ENCODE results near the gene SMYD3.

The SMYD3 gene

DNA sequence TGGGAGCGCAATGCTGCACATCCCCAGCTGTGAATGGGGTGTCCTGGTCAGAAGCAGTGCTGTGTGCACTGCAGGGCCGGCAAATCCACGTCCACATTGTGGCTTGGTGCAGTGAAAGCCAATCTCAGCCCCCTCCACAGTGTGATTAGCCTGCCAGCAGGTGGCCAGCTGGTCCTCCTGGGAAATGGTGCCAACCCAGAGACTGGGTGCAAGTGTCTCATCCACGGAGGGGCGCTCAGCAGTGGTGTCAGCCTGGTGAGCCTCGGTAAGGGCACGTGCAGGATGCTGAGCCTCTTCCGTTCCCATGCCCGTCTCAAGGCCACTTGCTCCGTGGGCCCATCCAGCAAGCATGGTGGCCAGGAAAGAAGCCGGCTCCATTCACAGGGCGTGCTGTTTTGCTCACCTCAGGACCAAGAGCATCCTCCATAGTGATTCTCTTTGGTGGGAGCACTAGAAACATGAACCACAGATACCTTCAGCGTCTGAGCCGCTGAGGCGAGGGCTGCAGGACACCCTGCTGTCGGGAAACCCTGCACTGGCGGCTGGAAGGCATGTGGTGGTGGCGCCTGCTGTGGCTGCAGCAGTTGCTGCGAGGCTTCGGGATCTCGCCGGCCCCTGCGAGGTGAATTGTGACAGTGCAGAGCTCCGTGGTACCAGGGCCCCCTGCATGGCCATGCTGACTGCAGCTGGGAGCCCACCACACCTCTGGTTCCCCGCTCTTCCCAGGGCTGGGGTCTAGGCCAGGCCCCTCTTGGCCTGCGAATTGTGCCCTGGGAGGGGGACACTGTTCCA, 2.0 kb upstream of the SMYD3 start:
- no peak overlapping the region for H3K4me3 ChIP-seq (ENCODE audit: low read depth, low read length)
- H3K9me3 ChIP-seq = 0 out of 2 replicates have a peak, but pooled peaks cover 4% of the 10 kb centered on the region
- H3K36me3 ChIP-seq = peaks cover 3% of the 10 kb centered on the region; the same call in 1 of the 2 replicates
- no peak for DNase-seq
- H3K4me1 ChIP-seq = no peaks in the 10 kb centered on the region
- no peaks in the 10 kb centered on the region for H3K27me3 ChIP-seq
- TF ChIP-seq, protein P1, sequence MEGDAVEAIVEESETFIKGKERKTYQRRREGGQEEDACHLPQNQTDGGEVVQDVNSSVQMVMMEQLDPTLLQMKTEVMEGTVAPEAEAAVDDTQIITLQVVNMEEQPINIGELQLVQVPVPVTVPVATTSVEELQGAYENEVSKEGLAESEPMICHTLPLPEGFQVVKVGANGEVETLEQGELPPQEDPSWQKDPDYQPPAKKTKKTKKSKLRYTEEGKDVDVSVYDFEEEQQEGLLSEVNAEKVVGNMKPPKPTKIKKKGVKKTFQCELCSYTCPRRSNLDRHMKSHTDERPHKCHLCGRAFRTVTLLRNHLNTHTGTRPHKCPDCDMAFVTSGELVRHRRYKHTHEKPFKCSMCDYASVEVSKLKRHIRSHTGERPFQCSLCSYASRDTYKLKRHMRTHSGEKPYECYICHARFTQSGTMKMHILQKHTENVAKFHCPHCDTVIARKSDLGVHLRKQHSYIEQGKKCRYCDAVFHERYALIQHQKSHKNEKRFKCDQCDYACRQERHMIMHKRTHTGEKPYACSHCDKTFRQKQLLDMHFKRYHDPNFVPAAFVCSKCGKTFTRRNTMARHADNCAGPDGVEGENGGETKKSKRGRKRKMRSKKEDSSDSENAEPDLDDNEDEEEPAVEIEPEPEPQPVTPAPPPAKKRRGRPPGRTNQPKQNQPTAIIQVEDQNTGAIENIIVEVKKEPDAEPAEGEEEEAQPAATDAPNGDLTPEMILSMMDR (IDR thresholded peaks at IDR 0.05; ENCODE audit: low read depth, low read length) = no peak

DNA sequence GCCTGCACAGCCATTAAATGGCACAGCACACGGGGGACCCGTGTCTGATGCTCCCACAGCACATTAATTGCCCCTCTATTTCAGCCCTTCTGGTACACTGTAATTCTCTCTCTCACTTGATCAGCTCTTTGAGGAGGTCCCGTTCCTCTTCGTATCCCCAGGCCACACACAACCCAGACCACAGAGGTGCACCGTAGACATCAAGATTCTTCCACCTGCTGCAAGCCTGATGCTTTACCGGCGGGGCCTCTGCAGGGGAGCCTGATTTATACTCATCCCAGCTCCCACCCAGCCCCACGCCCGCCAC, 759 bp downstream of the SMYD3 start:
- no peaks in the 10 kb centered on the region for H3K4me1 ChIP-seq
- TF ChIP-seq, protein P1 (IDR thresholded peaks at IDR 0.05; ENCODE audit: low read depth, low read length) = no peak
- H3K27me3 ChIP-seq = no peaks in the 10 kb centered on the region
- DNase-seq = no peak
- H3K36me3 ChIP-seq = peaks cover 3% of the 10 kb centered on the region; the same call in 1 of the 2 replicates
- peak overlapping the region; percentile 86 for H3K4me3 ChIP-seq (ENCODE audit: low read depth, low read length)
- H3K9me3 ChIP-seq = no peaks in the 10 kb centered on the region

DNA sequence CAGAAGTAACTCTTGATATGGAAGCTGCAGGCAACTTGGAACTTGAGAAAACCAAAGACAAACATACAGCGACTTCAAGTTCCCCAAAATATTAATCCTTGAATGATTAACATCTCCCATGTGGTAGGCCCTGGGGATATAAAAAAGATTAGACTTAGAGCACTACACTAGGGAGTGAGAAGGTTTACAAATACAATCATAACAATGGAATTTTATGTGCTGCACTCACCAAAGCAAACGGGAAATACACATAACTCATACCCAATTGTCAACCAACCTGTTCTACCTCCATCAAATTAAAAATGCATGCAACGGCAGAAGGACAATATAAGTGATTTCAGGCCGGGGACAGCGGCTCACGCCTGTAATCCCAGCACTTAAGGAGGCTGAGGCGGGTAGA, 3.7 kb downstream of the SMYD3 start:
- Histone ChIP-seq H3K9me3 (no peaks in the 10 kb centered on the region), H3K4me1 (no peaks in the 10 kb centered on the region), H3K4me3 (ENCODE audit: low read depth, low read length) (no peak overlapping the region), H3K27me3 (no peaks in the 10 kb centered on the region), H3K36me3 (peaks cover 3% of the 10 kb centered on the region; the same call in 1 of the 2 replicates)
- TF ChIP-seq, protein P1 (IDR thresholded peaks at IDR 0.05; ENCODE audit: low read depth, low read length) = no peak
- DNase-seq = no peak

DNA sequence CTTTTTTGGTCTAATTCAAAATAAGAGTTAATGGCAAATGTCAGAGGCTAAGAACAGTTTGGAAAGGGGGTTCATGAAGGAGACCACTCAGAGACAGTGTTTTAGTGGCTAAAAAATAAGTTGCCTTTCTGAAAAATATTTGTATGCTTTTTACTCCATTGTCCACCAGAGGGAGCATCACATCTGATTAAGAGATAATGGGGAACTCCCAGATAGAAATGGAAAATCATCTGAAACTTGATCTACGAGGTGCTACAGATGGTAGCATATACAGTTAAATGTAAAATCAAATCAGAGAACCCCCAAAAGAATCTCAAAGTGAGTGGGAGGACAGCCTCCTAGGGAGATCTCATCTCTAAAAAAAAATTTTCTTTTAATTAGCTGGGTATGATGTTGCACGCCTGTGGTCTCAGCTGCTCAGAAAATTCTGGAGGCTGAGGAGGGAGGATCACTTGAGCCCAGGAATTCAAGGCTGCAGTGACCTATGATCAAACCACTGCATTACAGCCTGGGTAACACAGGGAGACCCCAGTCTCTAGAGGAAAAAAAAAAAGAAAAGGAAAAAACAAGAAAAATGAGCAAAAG, 9.7 kb downstream of the SMYD3 start:
- Histone ChIP-seq H3K36me3 (no peaks in the 10 kb centered on the region), H3K27me3 (no peaks in the 10 kb centered on the region), H3K9me3 (no peaks in the 10 kb centered on the region), H3K4me3 (ENCODE audit: low read depth, low read length) (no peak overlapping the region), H3K4me1 (peaks cover 2% of the 10 kb centered on the region)
- TF ChIP-seq, protein P1 (IDR thresholded peaks at IDR 0.05; ENCODE audit: low read depth, low read length) = peak; percentile 74
- no peak for DNase-seq

DNA sequence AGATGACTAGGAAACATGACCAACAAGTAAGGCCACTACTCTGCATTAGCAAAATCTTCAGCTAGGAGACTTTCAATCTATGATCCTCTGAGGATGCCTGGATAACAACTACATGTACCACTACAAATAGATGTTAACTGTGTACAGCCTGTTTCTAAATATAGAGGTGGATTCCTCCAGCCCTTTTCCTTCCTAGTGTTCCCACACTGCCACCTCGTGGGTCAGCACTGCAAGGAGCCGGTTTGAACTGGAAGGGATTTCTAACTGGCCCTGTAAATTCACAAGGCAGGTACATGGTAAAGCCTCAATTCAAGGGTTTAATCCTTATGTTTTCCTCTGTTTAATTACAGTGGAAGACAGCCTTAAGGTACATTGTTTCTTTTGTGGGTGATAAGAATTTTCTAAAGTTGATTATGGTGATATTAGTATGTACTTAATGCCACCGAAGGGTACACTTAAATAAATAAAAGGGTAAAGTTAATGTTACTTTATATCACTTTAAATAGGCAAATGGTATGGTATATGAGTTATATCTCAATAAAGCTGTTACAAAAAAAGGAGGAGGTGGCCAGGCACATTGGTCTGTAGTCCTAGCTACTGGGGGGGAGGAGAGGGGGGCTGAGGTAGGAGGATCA, 14.4 kb downstream of the SMYD3 start:
- DNase-seq = peak; percentile 81
- TF ChIP-seq, protein P1 (IDR thresholded peaks at IDR 0.05; ENCODE audit: low read depth, low read length) = peak; percentile 96
- peaks cover 10% of the 10 kb centered on the region for H3K4me1 ChIP-seq
- no peaks in the 10 kb centered on the region for H3K36me3 ChIP-seq
- H3K27me3 ChIP-seq = no peaks in the 10 kb centered on the region
- no peaks in the 10 kb centered on the region for H3K9me3 ChIP-seq
- H3K4me3 ChIP-seq (ENCODE audit: low read depth, low read length) = no peak overlapping the region
